HG03439 (cell line): ENCODE data around the gene RNF217.
"Not testable (repeated sequence)": the region's sequence is repeated elsewhere in the genome, so short reads cannot be mapped to it uniquely, and the experiment has no call there.

Source experiments
- ATAC-seq: cut with Tn5 transposase; IDR thresholded peaks from one replicate; pipeline ENCODE4 v1.9.1; 2021; ENCODE audit warnings: mild to moderate bottlenecking, moderate library complexity; ENCODE audit not compliant: unreplicated experiment

RNF217 gene, protein sequence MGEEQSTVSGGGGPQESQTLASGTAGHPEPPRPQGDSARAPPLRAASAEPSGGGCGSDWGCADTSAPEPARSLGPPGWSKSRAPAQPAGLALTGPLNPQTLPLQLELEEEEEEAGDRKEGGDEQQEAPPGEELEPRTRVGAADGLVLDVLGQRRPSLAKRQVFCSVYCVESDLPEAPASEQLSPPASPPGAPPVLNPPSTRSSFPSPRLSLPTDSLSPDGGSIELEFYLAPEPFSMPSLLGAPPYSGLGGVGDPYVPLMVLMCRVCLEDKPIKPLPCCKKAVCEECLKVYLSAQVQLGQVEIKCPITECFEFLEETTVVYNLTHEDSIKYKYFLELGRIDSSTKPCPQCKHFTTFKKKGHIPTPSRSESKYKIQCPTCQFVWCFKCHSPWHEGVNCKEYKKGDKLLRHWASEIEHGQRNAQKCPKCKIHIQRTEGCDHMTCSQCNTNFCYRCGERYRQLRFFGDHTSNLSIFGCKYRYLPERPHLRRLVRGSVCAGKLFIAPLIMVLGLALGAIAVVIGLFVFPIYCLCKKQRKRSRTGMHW

DNA sequence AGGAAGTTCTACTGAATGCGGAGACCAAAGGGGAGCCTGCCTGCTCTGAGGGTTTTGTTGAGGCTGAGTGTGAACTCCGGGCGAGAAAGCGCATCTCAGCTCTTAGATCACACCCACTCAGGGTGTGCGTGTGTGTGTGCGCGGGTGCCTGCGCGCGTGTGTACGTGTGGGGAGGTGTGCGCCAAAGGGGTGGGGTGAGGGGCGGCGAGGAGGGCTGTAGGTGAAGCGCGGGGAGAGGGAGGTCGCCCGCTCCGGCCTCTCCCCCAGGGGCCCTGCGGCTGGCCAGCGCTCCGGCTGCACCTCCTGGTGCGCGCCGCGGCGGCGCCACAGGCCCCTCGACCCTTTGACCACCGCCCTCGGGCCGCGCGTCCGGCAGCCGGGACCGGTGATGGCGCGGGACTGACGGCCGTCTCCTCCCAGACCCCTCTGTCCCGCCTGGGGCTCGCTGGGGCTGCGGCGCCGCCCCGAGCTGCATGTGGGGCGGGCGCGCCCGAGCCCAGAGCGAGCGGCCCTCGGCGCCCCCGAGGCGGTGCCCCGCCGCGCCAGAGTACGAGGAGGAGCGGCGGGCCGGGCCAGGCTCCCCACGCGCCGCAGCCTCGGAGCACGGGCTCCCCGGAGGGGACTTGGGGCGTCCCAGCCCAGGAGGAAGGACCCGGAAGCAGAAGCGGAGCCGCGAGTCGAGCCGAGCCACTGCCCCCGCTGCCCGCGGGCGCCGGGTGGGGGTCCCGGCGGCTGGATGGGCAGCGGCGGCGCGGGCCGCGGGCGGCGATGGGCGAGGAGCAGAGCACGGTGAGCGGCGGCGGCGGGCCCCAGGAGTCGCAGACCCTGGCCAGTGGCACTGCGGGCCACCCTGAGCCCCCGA, at the start of gene RNF217:
Gene RNF217, plus strand, starts transcription at position 661 of the 862 bp plus-strand sequence. Its CDS starts 108 bp downstream, at position 769.
- ATAC-seq: no peak

DNA sequence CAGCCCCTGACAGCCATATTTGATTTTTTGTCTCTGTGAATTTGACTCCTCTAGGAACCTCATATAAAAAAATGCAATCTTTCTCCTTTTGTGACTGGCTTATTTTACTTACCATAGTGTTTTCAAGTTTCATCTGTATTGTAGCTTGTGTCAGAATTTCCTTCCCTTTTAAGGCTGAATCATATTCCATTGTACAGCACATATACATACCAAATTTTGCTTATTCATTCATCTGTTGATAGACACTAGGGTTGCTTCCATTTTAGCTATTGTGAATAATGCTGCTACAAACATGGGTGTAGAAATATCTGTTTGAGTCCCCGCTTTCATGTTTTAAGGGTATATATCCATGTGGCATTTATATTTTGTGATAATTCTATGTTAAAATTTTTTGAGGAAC, 49.2 kb upstream of the RNF217 start:
- ATAC-seq: no peak

DNA sequence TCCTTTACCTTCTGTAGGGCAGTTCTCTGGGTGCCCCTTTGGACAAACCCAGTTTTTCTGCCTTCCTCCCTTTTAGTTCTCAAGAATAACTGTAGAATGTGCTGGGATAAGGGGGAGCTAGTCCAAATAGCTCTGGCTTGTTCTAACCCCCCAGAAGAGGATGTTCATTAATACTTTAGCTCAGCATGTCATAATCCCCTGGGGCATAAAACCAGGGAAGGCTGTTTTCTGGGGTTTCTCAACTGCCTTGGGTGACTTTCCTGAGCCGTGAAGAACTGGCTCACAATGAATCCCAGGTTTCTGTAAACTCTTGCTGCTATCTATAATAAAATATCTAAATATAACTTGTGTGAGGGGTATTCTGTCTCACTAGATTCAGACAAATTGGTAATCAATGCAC, 44.5 kb upstream of the RNF217 start:
- ATAC-seq: no peak

DNA sequence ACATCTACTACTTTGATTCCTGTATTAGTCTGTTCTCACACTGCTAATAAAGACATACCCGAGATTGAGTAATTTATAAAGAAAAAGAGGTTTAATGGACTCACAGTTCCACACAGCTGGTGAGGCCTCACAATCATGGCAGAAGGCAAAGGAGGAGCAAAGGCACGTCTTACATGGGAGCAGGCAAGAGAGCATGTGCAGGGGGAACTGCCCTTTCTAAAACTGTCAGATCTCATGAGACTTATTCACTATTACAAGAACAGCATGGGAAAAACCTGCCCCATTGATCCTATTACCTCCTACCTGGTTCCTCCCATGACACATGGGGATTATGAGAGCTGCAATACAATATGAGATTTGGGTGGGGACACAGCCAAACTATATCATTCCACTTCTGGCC, 42.5 kb upstream of the RNF217 start:
- not testable (repeated sequence) for ATAC-seq

DNA sequence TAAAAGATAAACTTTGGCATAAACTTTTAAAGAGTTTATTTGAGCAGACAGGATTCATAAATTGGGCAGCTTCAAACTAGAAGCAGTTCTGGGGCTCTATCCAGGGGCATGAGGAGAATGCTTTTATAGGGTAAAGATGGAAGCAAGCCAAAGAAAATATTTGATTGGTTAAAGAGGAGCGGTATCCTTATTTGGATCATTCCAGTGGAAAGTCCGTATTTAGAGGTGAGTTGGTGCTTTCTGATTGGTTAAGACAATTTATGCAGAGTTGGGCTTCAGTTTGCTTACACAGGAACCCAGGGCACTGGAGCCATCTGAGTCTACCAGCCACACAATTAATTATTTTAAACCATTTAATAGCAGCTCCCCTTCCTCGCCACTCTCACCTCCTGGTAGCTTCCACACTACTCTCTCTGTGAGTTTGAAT, 37.9 kb upstream of the RNF217 start:
- ATAC-seq: no peak

DNA sequence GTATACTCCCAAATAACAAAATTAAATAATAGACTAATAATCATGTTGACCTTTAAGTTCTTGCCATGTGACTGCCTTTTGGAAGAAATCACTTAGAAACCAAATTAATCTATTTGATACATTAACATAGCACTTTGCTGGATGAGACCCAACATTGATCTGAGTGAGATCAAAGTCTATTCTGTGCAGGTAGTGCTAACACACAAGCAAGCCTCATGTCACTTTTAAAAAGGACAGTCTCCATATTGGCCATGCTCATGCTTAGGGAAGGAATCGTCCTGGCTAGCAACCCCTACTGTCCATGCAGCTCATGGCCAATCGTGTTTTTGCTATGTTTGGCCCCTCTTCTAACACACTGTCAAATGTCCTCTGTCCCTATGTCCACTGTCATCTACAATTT, 35.8 kb upstream of the RNF217 start:
- no peak for ATAC-seq

DNA sequence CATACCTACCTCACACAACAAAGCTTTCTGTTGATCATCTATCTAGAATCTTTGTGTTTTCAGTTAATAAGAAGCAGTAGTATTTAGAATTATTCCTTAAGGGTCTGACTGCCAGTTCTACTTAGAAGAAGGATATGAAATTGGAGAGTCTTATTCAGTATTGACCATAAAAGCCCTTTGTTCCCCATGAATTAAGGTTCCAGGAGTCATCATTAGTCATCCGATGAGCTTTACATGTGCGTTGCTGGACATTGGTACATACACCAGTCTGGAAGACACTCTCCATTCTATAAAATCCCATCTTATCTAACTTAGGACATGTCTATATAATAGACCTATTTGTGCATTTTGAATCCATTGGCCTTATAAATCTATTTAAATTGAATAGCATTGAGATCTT, 34.4 kb upstream of the RNF217 start:
- ATAC-seq: no peak

DNA sequence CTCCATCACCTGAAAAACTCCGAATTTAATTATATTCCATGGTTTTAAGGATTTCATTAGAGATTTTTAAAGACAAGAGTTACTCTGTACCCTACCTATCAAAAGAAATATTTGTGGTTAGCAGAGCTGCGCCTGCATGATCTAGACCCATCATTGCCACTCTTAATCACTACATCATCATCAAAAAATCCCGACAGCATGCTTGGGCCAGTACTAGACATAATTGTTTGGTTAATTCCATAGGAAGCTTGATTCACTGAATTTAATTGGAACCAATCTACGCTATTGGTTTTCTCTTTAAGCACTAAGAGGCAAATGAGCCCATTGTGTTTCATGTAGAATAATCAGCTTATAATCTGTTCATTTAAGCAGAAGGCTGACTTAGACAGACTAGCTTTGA, 33.4 kb upstream of the RNF217 start:
- ATAC-seq: no peak

DNA sequence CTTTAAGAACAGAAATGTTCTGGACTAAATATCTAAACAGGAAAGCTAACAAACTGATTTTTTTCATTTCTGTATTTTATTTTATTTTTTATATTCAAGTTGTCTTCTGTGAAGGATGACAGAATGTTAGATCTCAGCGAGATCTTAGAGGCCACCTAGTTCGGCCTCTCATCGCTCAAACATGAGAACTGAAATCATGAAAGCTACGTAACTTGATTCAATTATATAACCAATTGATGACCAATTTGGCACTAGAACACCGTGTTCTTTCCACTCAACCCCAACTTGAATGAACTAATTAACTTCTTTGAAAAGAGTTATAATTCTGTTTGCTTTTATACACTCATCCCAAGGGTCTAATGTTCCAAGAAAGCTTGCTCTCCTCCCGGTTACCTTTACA, 24.6 kb upstream of the RNF217 start:
- ATAC-seq: no peak

DNA sequence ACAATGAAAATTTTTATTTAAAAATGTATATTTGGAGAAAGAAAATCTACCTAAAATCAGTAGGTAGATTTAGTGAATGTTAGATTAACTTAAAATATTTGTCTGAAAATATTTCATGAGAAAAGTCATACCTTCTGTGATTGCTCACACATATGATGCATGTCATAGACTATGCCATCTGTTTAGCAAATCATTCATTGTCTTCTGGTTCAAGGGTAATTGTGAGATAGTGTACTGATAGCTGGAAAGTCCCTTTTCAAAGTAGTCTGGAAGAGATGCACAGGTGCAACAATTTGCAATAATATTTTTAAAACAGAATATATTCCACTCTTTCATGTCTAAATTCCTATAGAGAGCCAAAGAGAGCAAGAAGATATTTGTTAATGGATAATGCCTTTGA, 21.0 kb upstream of the RNF217 start:
- ATAC-seq: no peak

DNA sequence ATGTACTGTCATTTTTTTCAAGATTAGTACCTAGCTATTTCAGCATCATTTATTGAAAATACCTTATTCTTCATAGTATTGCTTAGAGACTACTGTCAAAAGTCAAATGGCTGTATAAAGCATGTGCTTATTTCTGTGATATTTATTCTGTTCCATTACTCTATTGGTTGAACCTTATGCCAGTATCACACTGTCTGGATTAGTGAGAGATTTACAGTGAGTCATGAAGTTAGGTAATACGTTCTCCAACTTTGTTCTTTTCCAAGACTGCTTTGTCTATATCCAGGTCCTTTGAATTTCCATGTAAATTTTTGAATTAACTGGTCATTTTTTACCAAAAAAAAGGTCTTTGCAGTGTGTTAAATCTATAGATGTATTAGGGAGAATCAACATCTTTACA, 18.6 kb upstream of the RNF217 start:
- no peak for ATAC-seq

DNA sequence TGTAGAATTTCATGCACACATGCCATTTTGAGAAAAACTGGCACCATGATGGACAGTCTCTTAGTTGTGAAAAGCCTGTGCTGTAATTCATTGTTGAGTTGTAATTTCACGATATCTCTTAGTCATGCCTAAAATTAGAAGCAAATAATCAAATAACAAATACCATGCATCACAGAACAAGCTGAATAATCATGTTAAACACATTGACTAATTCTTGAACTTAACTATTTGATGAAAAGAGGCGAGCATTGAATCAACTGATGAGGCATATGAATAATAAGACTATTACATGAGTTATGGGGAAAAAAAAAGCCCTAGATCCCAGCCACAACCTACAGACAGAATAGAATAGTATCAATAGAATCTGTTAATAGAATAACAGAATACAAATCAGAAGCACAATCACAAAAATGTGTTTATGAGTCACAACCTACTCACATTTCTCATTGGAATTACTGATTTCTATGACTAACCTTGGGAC, 14.2 kb upstream of the RNF217 start:
- no peak for ATAC-seq

DNA sequence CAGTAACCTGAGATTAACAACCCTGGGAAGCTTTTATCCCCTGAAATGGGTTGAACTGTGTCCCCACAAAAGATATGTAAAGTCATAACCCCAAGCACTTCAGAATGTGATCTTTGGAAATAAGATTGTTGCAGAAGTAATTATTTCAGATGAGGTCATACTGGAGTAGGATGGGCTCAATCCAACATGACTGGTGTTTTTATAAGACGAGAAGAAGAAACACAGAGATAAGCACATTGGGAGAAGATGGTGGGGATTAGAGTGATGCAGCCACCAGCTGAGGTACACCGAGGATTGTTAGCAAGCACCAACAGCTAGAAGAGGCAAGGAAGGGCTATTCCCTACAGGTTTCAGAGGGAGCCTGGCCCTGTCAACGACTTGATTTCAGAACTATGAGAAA, 12.5 kb upstream of the RNF217 start:
- ATAC-seq: no peak

DNA sequence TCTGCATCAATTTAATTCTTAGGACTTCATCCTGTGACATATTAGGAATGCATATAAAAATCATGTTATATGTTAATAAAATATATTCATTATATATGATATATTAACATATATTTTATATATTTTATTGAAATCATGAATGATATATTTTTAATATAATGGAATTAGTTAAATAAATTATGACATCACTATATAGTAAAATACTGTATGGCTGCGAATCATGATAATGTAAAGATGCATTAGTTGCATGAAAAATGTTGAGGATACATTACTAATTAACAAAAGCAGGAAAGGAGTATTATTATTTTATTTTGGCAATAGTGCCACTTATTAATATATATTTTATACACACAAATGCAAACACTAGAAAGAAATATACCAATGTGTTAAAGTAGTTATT, 8.4 kb upstream of the RNF217 start:
- no peak for ATAC-seq

DNA sequence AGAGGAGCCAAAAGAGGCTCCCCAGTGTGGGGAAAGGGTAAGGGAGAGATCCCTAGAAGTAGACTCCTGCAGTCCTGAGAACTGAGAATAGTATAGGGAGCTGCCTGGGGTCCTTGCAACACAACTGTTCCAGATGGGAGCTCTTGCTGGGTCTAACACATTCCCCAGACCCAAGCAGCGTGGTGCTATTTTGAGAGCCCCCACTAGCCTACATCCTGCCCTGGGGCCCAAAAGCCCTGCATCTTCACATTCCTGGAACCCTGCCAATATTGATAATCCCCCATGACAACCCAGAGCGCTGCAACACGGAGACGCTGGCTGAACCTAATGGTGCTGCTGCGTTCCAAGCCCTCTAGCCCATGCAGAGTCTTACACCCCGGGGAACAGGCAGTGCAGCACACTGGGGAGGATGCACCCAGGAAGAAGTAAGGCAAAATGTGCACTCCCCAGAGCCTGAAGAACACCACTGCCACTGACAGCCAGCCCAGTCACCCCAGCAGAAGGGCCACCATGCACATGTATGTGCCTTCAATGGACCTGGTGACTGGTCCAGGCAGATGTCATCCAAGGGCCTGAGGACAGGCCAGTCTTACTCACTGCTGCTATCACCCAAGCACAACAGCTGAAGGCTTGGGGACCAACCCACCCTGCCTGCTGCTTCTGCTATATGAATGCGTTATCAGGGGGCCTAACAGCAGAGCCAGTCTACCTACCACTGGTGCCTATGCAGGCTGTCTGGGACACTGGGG, 7.0 kb upstream of the RNF217 start:
- no peak for ATAC-seq

DNA sequence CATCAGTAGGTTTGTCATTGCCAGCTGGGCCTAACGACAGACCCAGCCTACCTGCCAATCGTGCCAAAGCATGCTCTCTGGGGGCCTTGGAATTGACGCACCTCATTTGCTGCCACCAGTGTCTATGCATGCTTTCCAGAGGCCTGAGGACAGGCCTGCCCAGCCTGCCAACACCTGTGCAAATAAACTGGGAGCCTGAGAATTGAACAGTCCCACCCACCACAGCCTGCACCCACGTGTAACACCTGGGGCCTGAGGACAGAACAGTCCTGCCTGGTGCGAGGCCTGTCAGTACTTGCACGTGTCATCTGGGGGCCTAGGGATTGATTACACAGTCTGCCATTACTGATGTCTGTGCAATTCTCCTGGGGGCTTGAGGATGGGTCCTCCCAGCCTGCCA, 6.2 kb upstream of the RNF217 start:
- no peak for ATAC-seq

DNA sequence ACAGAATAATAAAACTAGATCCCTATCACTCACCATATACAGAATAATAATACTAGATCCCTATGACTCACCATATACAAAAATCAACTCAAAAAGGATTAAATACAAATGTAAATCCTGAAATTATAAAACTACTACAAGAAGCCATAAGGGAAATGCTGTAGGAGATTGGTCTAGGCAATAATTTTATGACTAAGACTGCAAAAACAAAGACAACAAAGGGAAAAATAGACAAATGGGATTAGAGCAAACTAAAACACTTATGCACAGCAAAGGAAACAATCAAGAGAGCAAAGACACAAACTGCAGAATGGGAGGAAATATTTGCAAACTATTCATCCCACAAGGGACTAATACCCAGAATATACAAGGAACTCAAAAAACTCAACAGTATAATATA, 4.1 kb upstream of the RNF217 start:
- no peak for ATAC-seq

DNA sequence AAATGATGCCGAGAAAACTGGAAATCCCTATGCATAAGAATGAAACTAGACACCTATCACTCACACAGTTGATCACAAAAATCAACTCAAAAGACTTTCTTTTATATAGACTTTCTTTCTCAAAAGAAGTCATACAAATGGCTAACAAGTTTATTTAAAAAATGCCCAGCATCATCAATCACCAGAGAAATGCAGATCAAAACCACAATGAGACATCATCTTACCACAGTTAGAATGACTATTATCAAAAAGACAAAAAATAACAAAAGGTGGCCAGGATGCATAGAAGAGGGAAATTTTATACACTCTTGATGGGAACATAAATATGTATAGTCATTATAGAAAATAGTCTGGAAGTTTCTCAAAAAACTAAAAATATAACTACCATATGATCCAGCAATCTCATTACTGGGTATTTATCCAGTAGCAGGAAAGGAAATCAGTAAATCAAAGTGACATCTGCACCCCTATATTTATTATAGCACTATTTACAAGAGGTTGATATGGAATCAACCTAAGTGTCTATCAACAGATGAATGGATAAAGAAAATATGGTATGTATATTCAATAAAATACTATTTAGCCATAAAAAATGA, 3.4 kb upstream of the RNF217 start:
- no peak for ATAC-seq

DNA sequence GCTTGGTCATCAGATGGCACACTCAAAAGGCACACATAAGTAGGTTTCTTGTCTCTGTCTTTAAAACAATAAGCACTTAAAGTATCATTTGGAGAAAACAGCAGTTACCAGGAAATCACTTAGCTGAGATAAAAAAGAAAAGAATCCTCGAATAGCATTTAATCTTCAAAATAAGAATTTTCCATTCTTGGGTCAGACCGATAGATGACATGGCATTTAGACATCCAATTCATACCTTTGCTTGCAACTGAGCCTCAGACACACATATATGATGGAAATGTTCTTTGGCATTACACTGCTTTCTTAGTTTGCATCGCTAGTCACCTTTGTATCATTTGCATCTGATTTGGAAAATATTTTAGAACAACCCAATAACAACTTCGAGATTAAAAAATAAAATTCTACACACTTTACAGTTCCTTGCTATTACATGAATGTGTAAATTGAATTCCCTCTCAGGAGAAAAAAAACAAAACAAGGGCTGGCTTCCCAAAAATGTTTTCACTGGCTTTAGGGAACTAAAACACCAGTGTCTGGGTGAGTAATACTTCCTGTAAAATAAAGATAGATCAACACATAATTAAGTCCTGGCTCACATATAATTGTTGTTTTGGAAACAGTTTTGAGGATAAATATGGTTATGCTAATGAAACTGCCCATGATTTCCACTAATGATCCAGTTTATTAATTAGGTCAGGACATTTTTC, 1.3 kb upstream of the RNF217 start:
- ATAC-seq: no peak

DNA sequence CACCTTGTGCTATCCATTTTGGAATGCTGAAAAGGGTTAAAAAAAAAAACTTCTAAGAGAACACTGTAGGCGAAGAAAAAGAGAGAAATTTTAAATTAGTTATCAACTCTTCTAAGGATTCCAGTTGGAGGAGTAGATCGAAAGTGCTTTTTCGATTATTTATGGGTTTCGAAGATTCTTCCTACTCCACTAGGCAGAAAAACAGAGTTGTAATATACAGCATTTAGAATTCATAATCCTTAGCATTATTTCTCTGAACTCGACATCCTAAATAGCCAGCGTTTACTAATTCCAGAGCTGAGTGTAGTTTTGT, 817 bp upstream of the RNF217 start:
- ATAC-seq: no peak
